ENCODE results near the gene CLC.

- TF ChIP-seq CREB5 (CRISPR knock-in tag; IDR thresholded peaks at IDR 0.05; ENCODE audit: low read depth) (no peak), PATZ1 (CRISPR knock-in tag; IDR thresholded peaks at IDR 0.05; ENCODE audit: borderline replicate concordance) (no peak), ZFP3 (CRISPR knock-in tag; IDR thresholded peaks at IDR 0.05) (no peak), TSHZ2 (CRISPR knock-in tag; IDR thresholded peaks at IDR 0.05) (no peak), ZFP30 (CRISPR knock-in tag; IDR thresholded peaks at IDR 0.05) (no peak), TCF4 (CRISPR knock-in tag; IDR thresholded peaks at IDR 0.05; ENCODE audit: borderline replicate concordance) (no peak)
Measured at GRCh38 chr19:39749981-39750380, 12.2 kb upstream of the CLC start.
